Liver (tissue), 9 donors: ENCODE measurements around the gene TXN2. TPM values are rescaled to one million over a fixed set of nuclear protein-coding genes. Genes with fewer than 3 reads are reported as not detected.

Source experiments
- DNase-seq: peaks from one replicate; pipeline ENCODE4 v3.0.0-alpha.2; 2017; ENCODE audit warnings: low spot score
- H3K27ac ChIP-seq, 2 donors: one replicate each; pipeline ENCODE4 v1.7.0; 2013; ENCODE audit warnings: inconsistent platforms in 2 of 2, low read length in 2 of 2, control low read depth in 1 of 2, low read depth in 1 of 2, mild to moderate bottlenecking in 1 of 2
- H3K27me3 ChIP-seq, 4 donors: one replicate each; pipeline versions ENCODE4 v1.6.1 to v1.7.0; 2013; ENCODE audit warnings: low read length in 3 of 4, inconsistent platforms in 1 of 4, mild to moderate bottlenecking in 1 of 4, moderate library complexity in 1 of 4; ENCODE audit not compliant: control insufficient read depth in 4 of 4, insufficient read depth in 4 of 4
- H3K36me3 ChIP-seq, 4 donors: one replicate each; pipeline versions ENCODE4 v1.6.1 to v1.7.0; 2013; ENCODE audit warnings: low read length in 3 of 4, mild to moderate bottlenecking in 3 of 4, low read depth in 1 of 4, moderate library complexity in 1 of 4; ENCODE audit not compliant: control insufficient read depth in 4 of 4, insufficient read depth in 3 of 4
- H3K4me1 ChIP-seq, 4 donors: one replicate each; pipeline versions ENCODE4 v1.6.1 to v1.7.0; 2013; ENCODE audit warnings: low read length in 3 of 4, mild to moderate bottlenecking in 3 of 4, moderate library complexity in 1 of 4; ENCODE audit not compliant: control insufficient read depth in 4 of 4, insufficient read depth in 4 of 4
- H3K4me3 ChIP-seq, 3 donors: one replicate each; pipeline versions ENCODE4 v1.6.1 to v1.7.0; 2013; ENCODE audit warnings: low read length in 3 of 3, control low read depth in 1 of 3, low read depth in 1 of 3, mild to moderate bottlenecking in 1 of 3
- H3K9ac ChIP-seq, 2 donors: one replicate each; pipeline ENCODE4 v1.7.0; 2013; ENCODE audit warnings: low read length in 2 of 2, mild to moderate bottlenecking in 2 of 2, moderate library complexity in 2 of 2, control low read depth in 1 of 2, low read depth in 1 of 2
- H3K9me3 ChIP-seq, 4 donors: one replicate each; pipeline versions ENCODE4 v1.6.1 to v1.7.0; 2013; ENCODE audit warnings: low read length in 3 of 4; ENCODE audit not compliant: control insufficient read depth in 4 of 4
- ATF3 ChIP-seq: IDR thresholded peaks from 2 replicates; pipeline ENCODE4 v1.6.1; 2016; ENCODE audit warnings: antibody characterized with exemption
- EGR1 ChIP-seq, 2 donors: IDR thresholded peaks; 2 replicates each; pipeline ENCODE4 v1.6.1; 2016 to 2018; ENCODE audit warnings: antibody characterized with exemption in 2 of 2, low read depth in 2 of 2
- FOXA1 ChIP-seq: IDR thresholded peaks from 2 replicates; pipeline ENCODE4 v1.6.1; 2016; ENCODE audit warnings: antibody characterized with exemption
- FOXA2 ChIP-seq: IDR thresholded peaks from 2 replicates; pipeline ENCODE4 v1.6.1; 2016; ENCODE audit warnings: antibody characterized with exemption
- GABPA ChIP-seq, 2 donors: IDR thresholded peaks in 1 of 2; conservative IDR thresholded peaks in 1 of 2; 2 replicates each; pipeline ENCODE4 v1.6.1; 2016; ENCODE audit warnings: antibody characterized with exemption in 2 of 2, mild to moderate bottlenecking in 1 of 2, moderate library complexity in 1 of 2
- HNF4A ChIP-seq, 2 donors: conservative IDR thresholded peaks; 2 replicates each; pipeline ENCODE4 v1.6.1; 2016; ENCODE audit warnings: antibody characterized with exemption in 2 of 2, mild to moderate bottlenecking in 2 of 2
- HNF4G ChIP-seq: IDR thresholded peaks from 2 replicates; pipeline ENCODE4 v1.6.1; 2016; ENCODE audit warnings: antibody characterized with exemption
- JUND ChIP-seq, 2 donors: IDR thresholded peaks; 2 replicates each; pipeline ENCODE4 v1.6.1; 2016; ENCODE audit warnings: antibody characterized with exemption in 2 of 2
- NR2F2 ChIP-seq: IDR thresholded peaks from 2 replicates; pipeline ENCODE4 v1.6.1; 2016; ENCODE audit warnings: antibody characterized with exemption
- RAD21 ChIP-seq, 2 donors: IDR thresholded peaks; 2 replicates each; pipeline ENCODE4 v1.6.1; 2016; ENCODE audit warnings: antibody characterized with exemption in 2 of 2, mild to moderate bottlenecking in 2 of 2
- REST ChIP-seq: IDR thresholded peaks from 2 replicates; pipeline ENCODE4 v1.6.1; 2016; ENCODE audit warnings: antibody characterized with exemption, mild to moderate bottlenecking
- RXRA ChIP-seq, 2 donors: IDR thresholded peaks; 2 replicates each; pipeline ENCODE4 v1.6.1; 2017 to 2018; ENCODE audit warnings: antibody characterized with exemption in 2 of 2, mild to moderate bottlenecking in 1 of 2
- YY1 ChIP-seq: IDR thresholded peaks from 2 replicates; pipeline ENCODE4 v1.6.1; 2016; ENCODE audit warnings: antibody characterized with exemption, mild to moderate bottlenecking
- ZBTB33 ChIP-seq: IDR thresholded peaks from 2 replicates; pipeline ENCODE4 v1.6.1; 2016; ENCODE audit warnings: antibody characterized with exemption
- WGBS: extraction: QIAGEN DNeasy Blood & Tissue Kit; methylation state at CpG from one replicate; pipeline ENCODE4 v1.1.7; 2013; 5-methylcytosine and 5-hydroxymethylcytosine counted together
- polyA plus RNA-seq, 2 donors: library from polyadenylated mRNA; stranded (reverse) in 1 of 2; unstranded in 1 of 2; fragments of 200-250 nt in 1 of 2; fragments of >200 nt in 1 of 2; fragmentation: Nextera tagmentation in 1 of 2; extraction: Ambion mirVana in 1 of 2; gene quantifications; one replicate each; pipeline versions ENCODE4 v1.2.1 to v1.2.3, GENCODE V29; 2013 to 2015
- total RNA-seq, 2 donors: library from RNA; depleted of rRNA; stranded (reverse); fragments of >200 nt; gene quantifications; one replicate each; pipeline ENCODE4 v1.2.3, GENCODE V29; 2014
- TF ChIP-seq, protein P1 (sequence below): fragments of 150-350 bp; IDR thresholded peaks from 2 replicates; pipeline ENCODE4 v1.5.1; 2017; ENCODE audit warnings: improper control_type of control experiment, low read depth, low read length; ENCODE audit not compliant: missing input control
- TF ChIP-seq, protein P2 (sequence below): IDR thresholded peaks from 2 replicates; pipeline ENCODE4 v1.6.1; 2016; ENCODE audit warnings: antibody characterized with exemption
- donor health status: healthy.
- donor health status: healthy.
- donor health status: healthy.
- donor health status: healthy.
- donor health status: healthy.

Gene TXN2
- total and polyA plus RNA-seq, 4 donors = 27.5 to 154 (median 73.4) TPM

- Histone ChIP-seq H3K27ac (no peak overlapping the region), H3K36me3 (peaks cover 4 to 30% (median 17%) of the 10 kb centered on the region in 4 donors), H3K4me3 (no peak overlapping the region), H3K27me3 (no peaks in the 10 kb centered on the region), H3K4me1 (peaks cover 0 to 4% (median 3%) of the 10 kb centered on the region in 4 donors), H3K9me3 (no peaks in the 10 kb centered on the region), H3K9ac (no peak overlapping the region)
- peak; percentile 78 for DNase-seq
- WGBS = 43% methylated on average over 14 of the region's 14 CpGs
- TF ChIP-seq, protein P1, sequence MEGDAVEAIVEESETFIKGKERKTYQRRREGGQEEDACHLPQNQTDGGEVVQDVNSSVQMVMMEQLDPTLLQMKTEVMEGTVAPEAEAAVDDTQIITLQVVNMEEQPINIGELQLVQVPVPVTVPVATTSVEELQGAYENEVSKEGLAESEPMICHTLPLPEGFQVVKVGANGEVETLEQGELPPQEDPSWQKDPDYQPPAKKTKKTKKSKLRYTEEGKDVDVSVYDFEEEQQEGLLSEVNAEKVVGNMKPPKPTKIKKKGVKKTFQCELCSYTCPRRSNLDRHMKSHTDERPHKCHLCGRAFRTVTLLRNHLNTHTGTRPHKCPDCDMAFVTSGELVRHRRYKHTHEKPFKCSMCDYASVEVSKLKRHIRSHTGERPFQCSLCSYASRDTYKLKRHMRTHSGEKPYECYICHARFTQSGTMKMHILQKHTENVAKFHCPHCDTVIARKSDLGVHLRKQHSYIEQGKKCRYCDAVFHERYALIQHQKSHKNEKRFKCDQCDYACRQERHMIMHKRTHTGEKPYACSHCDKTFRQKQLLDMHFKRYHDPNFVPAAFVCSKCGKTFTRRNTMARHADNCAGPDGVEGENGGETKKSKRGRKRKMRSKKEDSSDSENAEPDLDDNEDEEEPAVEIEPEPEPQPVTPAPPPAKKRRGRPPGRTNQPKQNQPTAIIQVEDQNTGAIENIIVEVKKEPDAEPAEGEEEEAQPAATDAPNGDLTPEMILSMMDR = peak; percentile 96
- TF ChIP-seq RAD21 (IDR thresholded peaks at IDR 0.05) = peak; percentile 98 to 100
- no peak for TF ChIP-seq ATF3
- TF ChIP-seq RXRA (IDR thresholded peaks at IDR 0.05) = peak in 1 of 2 donors; percentile 19
Measured at GRCh38 chr22:36470162-36470993, 11.1 kb downstream of the TXN2 start.

DNA sequence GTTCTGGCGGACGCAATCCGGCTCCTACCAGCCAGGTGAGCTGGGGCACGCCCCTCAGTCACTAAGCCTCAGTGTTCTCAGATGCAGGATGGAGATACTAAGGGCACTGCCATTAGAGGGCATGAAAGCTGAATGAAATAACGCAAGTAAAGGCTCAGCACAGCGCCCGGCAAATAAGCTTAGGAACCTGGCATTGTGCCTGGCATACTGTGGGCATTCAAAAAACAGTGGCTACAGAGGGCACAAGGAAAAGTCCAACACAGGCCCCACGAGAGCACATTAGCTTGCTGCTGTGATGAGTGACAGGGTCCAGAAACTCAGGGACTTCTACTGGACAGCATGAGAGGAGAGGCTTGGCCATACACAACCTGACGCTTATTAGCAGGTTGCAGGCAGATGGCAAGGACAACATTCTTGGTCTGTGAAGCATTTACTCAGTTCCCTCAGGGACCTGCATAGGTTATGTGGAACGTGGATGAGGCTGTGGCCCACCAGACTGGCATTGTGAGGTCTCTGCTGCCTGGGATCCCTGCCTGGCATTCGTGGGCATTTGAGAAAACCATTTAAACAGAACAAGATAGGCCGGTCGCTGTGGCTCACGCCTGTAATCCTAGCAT, 12.2 kb downstream of the TXN2 start:
- WGBS = 81% methylated on average over 14 of the region's 14 CpGs
- no peak overlapping the region for H3K27ac ChIP-seq

More for the DNA sequence above, 12.2 kb downstream of the TXN2 start:
- no peak for TF ChIP-seq JUND (IDR thresholded peaks at IDR 0.05)
- no peak for TF ChIP-seq HNF4G
- no peak for TF ChIP-seq EGR1 (IDR thresholded peaks at IDR 0.05; ENCODE audit: low read depth in 2 of 2)
- TF ChIP-seq, protein P1 = no peak
- TF ChIP-seq HNF4A (conservative IDR thresholded peaks at IDR 0.05) = no peak
- no peak for TF ChIP-seq RXRA (IDR thresholded peaks at IDR 0.05)
- no peak for TF ChIP-seq NR2F2
- TF ChIP-seq YY1 = no peak
- no peak for TF ChIP-seq FOXA2
- TF ChIP-seq REST = no peak
- no peak for TF ChIP-seq RAD21 (IDR thresholded peaks at IDR 0.05)
- TF ChIP-seq, protein P2, sequence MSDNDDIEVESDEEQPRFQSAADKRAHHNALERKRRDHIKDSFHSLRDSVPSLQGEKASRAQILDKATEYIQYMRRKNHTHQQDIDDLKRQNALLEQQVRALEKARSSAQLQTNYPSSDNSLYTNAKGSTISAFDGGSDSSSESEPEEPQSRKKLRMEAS = no peak
- TF ChIP-seq GABPA (IDR thresholded peaks at IDR 0.05 in 1 of 2, conservative IDR thresholded peaks at IDR 0.05 in 1 of 2) = no peak
- no peak for TF ChIP-seq FOXA1
- TF ChIP-seq ATF3 = no peak
- TF ChIP-seq ZBTB33 = no peak
- peaks cover 2 to 19% (median 11%) of the 10 kb centered on the region in 4 donors for H3K36me3 ChIP-seq
- H3K27me3 ChIP-seq = no peaks in the 10 kb centered on the region
- peaks cover 2 to 6% (median 3%) of the 10 kb centered on the region in 4 donors for H3K4me1 ChIP-seq
- DNase-seq = no peak
- H3K9me3 ChIP-seq = no peaks in the 10 kb centered on the region
- H3K9ac ChIP-seq = no peak overlapping the region
- H3K4me3 ChIP-seq = no peak overlapping the region
